ENCODE measurements around the gene GATB.
"Not testable (repeated sequence)": the region's sequence is repeated elsewhere in the genome, so short reads cannot be mapped to it uniquely, and the experiment has no call there.

GATB gene

DNA sequence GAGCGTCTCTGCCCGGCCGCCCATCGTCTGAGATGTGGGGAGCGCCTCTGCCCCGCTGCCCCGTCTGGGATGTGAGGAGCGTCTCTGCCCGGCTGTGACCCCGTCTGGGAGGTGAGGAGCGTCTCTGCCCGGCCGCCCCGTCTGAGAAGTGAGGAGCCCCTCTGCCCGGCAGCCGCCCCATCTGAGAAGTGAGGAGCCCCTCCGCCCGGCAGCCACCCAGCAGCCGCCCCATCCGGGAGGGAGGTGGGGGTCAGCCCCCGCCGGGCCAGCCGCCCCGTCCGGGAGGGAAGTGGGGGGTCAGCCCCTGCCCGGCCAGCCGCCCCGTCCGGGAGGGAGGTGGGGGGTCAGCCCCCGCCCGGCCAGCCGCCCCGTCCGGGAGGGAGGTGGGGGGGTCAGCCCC is 29.1 kb downstream of the GATB start:
- DNase-seq (ENCODE audit: low read depth) = not testable (repeated sequence)

DNA sequence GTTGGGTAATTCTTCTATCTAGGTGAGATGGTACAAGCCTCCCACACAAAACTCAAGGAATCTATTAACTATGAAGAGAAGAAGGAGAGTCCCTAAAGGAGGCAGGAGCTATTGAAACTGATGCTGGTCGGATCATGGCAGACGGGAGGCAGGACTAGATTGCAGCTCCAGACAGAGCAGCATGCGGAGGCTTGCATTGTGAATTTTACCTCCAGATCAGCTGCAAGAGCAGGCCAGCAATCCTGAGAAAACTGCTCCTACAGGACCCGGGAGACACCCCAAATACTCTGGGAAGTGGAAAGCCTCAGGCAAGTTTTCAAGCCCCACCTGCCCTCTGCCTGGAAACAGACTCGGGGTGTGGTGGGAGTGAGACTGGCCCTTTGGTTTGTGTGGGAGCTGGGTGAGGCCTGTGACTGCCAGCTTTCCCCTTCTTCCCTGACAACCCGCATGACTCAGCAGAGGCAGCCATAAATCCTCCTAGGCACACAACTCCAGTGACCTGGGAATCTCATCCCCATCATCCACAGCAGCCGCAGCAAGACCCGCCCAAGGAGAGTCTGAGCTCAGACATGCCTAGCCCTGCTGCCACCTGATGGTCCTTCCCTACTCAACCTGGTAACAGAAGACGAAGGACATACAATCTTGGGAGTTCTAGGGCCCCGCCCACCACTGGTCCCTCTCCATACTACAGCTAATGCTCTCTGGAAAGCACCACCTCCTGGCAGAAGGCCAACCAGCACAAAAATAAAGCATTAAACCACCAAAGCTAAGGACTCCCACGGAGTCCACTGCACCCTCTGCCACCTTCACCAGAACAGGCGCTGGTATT is 30.9 kb downstream of the GATB start:
- DNase-seq (ENCODE audit: low read depth) = no peak

DNA sequence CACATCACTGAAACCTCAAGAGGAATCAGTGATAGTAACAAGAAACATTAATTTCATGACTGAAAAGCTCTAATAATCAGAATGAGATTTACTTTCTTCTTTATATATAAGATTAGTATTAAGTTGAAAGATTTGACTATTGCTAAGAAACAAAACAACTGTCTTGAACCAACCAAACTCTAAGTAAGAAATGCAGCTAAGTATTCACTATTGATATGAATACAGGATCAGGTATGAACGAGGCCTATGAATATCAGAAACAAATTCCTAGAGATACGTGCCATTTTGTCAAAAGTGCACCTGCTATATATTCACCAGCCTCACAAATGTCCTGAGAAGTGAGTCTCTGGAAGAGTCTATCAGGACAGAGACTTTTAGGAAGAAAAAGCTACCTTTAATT is 32.1 kb downstream of the GATB start:
- no peak for DNase-seq (ENCODE audit: low read depth)

DNA sequence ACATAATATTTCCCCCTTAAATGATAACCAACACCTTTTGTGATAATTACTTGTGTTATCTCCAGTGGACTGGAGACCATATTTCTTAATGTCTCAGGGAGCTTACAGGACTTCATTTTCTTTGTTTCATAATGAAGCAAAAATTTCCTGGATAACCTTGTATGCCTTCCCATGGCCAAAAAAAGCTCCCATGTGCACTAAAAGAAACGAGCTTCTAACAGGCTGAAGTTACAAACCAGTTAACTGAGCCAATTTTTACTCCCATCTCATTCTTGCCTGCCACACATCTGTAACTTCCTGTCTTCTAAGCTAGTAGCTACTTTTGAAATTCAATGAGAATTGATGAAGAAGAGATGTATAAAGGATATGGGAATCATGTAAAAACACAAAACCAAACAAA is 32.8 kb downstream of the GATB start:
- no peak for DNase-seq (ENCODE audit: low read depth)

DNA sequence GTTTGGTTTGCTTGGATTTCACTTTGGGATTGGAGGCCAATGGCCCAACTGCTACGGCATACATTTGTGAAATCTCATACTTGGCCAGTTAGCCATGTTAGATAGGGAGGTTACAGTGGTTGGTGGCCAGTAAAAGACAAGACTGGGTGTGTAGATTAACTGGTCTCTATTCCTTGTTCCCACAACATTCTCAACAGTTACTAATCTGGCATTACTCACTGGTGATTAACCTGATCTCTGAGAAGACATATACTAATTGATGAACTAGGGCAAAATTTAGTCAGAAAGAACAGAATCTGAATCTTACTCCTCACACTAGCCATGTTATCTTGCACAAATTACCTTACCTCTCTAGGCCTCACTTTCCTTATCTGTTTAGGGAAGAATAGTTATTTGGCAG is 33.4 kb downstream of the GATB start:
- DNase-seq (ENCODE audit: low read depth) = no peak

DNA sequence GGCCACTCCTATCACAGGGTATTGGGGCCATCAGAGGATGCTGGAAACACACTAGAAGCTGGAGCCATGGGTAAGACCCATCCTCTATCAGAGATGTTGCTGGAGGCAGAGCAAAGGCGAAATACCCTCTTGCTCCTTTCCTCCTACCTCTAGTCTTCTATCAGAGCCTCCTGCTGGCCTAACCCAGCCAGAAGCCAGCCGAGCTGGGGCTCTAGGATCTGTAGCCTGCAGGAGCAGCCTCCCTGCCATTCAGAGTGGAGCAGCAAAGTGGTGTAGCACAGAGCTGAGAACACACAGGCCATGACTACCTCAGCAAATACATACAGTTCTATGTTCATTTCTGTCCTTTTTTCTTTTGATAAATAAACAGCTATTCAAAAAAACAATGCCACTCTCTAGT is 35.7 kb downstream of the GATB start:
- DNase-seq (ENCODE audit: low read depth) = no peak

DNA sequence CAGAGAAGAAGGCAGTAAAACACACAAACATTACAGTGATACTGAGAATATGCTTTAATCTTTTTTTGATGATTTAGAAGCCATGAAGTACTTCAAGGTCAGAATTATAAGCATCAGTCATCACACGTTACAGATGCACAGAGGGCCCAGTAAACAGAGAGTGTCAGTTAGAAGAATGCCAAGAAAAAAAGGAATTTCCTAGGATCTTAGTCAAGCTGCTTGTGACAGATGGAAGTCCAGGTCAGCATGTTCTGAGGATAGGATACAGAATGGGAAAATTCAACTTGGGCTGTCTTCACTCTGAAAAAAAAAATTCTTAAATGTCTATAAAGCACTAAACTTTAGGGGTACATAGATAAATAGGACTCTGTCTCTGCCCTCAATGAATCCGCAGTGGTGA is 38.9 kb downstream of the GATB start:
- no peak for DNase-seq (ENCODE audit: low read depth)

DNA sequence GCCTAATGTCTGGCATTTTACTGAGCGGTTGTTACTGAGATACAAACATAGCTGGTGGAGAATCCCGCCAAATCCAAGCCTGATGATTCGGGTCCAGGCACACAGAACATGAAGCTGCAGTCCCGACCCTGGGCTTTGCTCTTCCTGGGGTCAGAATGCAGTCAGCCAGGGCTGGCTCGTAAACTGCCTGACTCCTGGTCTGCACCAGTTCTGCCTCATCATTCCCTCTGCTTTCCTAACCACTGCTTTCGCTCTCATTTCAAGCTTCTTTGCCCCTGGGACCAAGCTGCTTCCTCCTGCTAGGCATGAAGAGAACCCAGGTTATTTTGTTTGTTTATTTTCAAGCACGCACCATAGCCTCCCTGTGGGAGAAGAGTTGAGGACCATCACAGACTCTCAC is 39.3 kb downstream of the GATB start:
- DNase-seq (ENCODE audit: low read depth) = no peak

DNA sequence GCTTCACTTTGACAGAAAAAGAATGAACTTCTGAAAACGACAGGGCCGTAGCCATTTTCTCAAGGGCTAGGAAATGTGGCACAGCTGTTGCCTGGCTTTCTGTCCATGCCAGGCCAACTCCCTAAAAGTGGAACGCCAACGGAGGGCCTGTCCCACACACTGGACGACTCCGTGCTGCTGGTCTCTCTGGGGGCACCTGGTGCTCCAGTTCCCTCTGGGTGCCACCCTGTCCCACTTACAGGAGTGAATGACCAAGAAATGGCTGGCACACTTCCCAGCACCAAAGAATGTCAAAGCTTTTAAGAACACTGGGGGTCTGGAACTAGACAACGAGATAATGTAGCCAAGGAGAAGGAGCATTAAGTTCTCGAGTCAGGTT is 40.9 kb downstream of the GATB start:
- DNase-seq (ENCODE audit: low read depth) = no peak

DNA sequence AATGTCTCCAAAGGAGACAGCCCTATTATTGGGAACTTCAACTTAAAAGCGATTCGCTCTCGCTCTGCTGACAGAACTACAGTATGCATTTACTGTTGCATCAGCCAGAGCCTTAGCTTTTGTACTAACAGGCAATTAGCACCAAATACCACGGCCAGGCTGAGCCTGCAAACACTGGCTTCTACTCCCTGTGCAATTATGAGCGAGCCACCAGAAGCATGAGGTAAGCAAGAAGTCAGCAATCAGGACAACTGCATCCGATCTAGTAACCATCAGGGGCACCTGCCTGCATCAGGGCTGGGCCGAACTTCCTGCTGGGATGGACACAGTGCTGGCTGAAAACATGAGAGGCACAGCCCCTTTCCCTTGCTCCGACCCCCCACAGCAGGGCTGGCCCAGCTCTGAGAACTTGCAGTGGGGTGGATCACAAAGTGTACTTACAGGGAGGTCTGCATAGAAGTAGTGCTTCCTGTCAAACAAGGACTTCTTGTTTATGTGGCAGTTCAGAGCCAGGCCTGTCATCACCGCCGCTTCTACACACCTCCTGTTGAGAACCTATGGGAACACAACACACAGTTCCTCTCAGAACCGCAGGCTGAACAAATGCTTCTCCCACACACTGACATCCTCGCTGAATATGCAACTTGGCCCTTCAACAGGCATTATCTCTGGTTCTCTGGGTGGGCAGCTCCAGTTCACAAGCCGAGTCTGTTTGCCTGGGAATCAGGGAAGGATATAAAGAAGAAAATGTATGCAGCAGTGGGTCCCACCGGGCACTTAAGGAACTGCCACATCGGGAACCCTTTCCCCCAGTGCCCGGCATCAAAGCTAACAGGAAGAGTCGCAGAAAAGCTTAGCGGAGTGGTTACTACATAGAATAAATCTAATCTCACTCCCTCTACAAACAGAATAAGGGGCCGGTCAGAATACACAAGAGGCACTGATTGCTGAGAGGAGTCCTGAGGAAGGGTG is 41.5 kb downstream of the GATB start:
- no peak for DNase-seq (ENCODE audit: low read depth)

DNA sequence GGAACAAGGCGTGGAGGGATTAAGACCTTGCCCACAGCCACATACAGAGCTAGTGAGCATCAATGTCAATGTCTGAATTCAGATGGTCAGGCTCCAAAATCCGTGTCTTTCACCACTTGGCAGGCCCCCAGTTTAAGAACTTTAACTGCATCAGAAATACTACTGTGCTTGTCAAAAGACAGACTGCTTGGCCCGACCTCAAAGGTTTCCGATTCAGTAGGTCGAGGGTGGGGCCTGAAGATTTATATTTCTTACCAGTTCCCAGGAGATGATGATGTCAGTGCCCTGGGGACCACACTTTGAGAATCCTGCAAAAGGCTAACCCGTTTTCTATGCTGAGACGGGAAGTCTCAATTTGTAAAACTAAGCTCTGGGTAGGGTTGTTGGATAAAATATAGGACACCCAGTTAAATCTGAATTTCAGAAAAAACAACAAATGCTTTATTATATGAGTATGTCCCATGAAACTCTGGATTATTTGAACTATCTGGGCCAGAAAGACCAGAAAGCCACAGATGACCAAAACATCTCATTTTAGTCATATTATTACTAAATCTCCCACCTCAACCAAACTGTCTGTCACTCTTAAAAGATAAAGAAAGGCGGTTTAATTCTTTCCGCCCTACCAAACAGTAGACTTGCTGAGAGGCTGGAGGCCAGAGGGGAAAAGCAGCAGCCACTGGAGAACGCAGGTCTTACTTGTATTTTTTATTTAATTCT is 42.7 kb downstream of the GATB start:
- no peak for DNase-seq (ENCODE audit: low read depth)

DNA sequence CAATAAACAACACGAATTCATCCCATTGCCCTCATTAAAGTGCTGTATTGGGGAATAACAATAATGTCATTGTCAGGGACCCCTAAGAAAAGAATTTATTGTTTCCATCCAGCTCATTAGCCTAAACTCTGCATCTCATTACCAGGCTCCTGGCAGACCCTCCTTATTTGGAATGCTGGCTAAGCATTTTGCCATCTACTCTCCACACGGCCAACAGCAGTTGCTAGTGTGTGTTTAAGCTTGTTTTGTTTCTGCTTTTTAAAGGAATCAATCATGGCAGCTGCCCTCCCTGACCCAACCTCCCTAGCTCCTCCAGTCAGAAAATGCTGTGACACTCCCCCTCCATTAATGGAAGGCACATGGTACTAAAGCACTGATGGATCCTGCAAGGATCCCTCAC is 43.5 kb downstream of the GATB start:
- no peak for DNase-seq (ENCODE audit: low read depth)

DNA sequence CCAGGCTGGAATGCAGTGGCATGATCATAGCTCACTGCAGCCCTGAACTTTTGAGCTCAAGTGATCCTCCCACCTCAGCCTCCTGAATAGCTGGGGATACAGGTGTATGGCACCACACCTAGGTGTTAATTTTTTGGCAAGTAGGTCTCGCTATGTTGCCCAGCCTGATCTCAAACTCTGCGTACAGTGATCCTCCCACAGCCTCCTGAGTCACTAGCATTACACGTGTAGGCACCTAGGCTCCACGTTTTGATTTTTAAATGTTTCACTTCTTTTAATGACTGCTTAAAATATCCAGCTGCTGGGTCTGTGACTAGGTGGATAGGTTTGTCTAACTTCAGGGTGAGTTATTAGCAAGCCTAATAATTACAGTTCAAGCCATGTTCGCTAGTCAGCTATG is 44.5 kb downstream of the GATB start:
- no peak for DNase-seq (ENCODE audit: low read depth)

DNA sequence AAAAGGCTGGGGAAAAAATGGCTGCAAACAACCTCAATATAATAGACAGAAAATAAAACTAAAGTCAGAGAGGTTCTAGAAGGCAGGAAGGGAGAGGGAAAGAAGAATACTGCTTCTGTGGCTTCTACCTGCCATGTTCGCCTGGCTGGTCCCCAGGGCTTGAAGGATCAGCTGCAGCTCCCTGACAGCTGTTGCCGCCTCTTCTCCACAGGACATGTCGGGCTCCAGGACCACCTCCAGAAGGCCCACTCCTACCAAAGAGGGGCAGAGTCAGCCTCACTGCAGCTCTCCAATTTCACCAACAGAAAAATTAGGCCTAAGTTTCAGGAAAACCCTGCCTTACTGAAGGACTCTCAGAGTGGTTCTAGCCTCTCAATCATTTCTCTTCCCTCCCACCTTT is 44.9 kb downstream of the GATB start:
- DNase-seq (ENCODE audit: low read depth) = no peak

DNA sequence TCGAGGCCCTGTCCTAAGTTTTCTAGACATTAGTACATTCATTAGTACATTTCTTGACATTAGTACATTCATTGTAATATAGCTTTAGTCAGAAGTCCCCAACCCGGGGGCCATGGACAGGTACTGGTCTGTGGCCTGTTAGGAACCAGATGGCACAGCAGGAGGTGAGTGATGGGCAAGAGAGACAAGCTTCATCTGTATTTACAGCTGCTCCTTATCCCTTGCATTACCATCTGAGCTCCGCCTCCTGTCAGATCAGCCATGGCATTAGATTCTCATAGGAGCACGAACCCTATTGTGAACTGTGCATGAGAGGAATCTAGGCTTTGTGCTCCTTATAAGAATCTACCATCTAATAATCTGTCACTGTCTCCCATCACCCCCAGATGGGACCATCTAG is 48.0 kb downstream of the GATB start:
- DNase-seq (ENCODE audit: low read depth) = no peak

DNA sequence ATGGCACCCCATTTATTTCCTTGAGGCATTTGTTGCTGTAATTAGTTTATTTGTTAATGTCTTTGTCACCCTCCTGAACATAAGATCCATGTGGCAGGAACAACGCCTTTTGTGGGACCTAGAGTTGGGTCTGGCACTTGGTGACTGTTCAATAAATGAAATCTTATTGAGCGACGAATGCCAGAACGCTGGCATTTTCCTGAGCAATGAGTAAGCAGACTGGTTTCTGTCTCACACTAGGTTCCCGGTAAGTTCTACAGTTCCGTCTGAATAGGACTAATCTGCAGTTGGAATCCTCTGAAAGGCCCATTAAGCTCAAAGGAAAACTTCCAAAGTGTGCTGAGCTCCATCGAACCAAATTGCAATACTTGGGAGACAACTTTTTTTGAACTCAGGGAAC is 49.2 kb downstream of the GATB start:
- DNase-seq (ENCODE audit: low read depth) = no peak

DNA sequence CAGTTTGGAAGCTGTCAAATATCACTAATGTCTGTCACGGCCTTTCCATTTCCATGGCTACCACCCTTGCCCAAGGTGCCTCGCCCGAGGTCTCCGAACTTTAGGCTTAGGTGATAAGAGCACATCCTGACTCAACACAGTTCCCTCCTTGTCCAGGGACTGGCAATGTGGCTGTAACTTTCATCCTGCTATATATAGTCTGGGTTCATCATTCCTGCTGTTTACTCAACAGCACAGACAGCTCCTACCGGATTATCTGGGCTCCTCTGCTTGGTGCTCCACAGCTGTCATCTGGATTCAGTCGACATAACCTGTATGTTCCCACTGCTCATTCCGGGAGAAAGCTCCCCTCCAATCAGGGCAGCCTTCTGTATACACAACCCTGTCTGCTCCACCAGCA is 51.2 kb downstream of the GATB start:
- no peak for DNase-seq (ENCODE audit: low read depth)

DNA sequence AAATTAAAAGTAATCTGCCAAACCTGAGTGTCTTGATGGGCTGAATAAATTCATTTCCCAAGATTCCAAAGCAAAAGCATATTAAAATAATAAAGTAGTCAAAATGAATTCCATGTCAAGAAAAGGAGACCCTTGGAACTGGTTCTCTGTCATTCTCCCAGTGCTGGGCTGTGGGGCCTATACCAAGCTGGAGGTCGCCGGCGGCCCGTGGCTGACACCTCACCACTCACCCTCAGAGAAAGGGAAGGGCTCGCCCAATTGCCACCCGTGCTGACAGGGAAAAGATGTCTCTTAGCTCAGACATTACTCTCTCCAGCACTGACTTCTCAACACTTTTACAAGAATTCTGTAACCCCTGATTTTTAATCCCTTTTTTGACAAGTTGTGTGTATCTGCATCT is 51.7 kb downstream of the GATB start:
- DNase-seq (ENCODE audit: low read depth) = no peak

DNA sequence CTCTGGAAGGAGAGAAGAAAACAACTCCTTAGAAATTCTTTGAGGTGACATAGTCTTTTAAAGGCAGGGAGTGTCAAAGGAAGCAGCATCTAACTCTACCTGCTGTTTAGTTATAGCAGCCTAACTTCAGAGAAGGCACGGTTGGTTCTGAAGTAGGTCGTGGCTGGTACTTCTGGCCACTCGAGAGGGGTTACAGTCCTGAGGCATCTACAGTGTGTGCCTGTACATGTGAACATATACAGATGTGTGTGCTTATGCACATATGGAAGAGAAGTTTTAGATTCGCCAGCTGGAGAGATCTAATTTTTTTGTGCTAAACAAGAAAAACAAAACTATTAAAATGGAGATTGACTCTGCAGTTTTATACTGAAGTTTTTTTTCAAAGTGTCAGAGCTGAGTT is 52.7 kb downstream of the GATB start:
- DNase-seq (ENCODE audit: low read depth) = no peak

DNA sequence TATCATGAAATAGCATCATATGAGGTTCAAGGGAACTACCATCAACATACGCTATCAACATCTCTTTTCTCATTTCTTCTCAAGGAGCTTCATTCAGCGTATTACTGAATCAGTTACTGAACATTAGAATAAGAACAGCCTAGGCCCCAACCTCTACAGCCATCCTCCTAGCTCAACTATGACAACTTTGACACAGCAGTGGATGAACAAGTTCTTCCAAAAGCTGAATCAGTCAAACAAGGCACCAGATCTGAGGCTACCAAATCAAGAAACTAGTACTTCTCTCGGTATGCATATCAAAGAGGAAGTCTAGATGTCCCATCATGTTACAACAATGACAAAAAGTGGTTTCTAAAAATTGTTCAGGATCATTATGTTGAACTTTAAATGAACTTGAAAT is 57.4 kb downstream of the GATB start:
- no peak for DNase-seq (ENCODE audit: low read depth)

DNA sequence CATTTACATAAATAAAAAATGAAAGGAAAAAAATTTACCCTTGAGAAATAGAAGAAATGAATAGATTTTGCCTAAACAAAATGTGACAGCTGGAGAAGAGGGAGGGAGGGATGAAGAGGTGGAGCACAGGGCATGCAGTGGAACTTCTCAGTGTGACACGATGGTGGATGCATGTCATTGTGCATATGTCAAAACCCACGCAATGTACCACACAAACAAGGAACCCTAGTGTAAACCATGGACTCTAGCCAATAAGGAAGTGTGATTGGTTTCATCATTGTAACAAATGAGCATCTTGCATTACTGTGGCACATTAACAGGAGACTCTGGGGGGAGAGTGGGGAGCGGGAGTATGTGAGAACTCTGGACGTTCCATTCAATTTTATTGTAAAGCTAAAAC is 58.6 kb downstream of the GATB start:
- DNase-seq (ENCODE audit: low read depth) = no peak

DNA sequence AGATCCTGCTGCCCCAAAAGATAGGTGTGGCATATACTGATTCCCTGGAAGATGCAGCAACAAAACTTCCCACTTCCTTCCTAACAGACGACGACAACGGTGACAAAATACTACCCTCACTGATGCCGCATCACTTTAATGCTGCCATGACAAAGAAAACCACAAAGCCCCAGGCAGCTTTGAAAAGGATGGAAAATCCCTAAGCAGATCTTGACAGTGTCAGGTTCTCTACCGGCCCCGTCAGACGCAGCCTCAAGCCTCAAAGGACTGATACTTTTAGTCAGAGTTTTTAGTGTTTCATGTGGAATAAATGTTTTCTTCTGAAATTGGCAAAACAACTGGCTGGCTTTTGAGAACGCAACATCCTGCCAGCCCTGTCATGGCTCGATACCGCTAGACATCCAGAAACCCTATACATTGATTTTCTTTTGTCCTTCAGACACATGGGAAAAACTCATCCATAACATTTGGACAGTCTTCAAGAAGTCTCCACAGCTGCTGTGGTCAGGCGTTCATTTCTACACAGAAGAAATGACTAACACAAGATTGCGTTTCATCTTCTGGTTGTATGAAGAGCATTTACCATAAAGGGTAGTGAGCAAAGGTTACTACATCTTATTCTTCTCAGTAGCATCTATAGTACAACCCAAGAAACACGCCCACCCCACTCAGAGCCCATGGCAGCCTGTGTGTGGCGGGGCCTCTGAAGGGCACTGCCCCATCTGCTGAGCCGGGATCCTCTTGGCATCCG is 60.1 kb downstream of the GATB start:
- DNase-seq (ENCODE audit: low read depth) = no peak
